ENCODE data around the gene DIS3L2. TPM values are rescaled to one million over a fixed set of nuclear protein-coding genes. Genes with fewer than 3 reads are reported as not detected.
A peak's percentile ranks its signal among the peaks of the same experiment; 100 is the strongest.

The DIS3L2 gene
- total RNA-seq, 1 experiment from 2014 or later, result 32.6 TPM

- Mint-ChIP-seq H3K27me3 (ENCODE audit: insufficient read depth, unreplicated experiment) (no peaks in the 10 kb centered on the region), H3K36me3 (ENCODE audit: insufficient read depth, unreplicated experiment) (peaks cover 8% of the 10 kb centered on the region), H3K4me3 (ENCODE audit: unreplicated experiment) (no peak overlapping the region), H3K27ac (ENCODE audit: low read depth, unreplicated experiment) (no peak overlapping the region), H3K9me3 (ENCODE audit: unreplicated experiment) (no peaks in the 10 kb centered on the region), H3K4me1 (ENCODE audit: insufficient read depth, unreplicated experiment) (no peaks in the 10 kb centered on the region)
- TF ChIP-seq CTCF (IDR thresholded peaks at IDR 0.05; ENCODE audit: unreplicated experiment), result no peak
- ChIA-PET CTCF (interaction anchor here (0.6 kb wide), 1 partner anchor 16 kb away, joined by 4 read pairs; no protein-coding TSS in a partner anchor), POLR2A (no interaction called here)
- no peak for DNase-seq (ENCODE audit: unreplicated experiment)
- intact Hi-C loops (cut with micrococcal nuclease), result no loop called here
- no TSS peak for BruUV-seq (replicated peaks)
These were observed 283.6 kb downstream of the DIS3L2 start for GRCh38 chr2:232245111-232245510.

GRCh38 chr2:232246245-232246644, 284.7 kb downstream of the DIS3L2 start:
- BruUV-seq (replicated peaks), result no TSS peak
- intact Hi-C loops (cut with micrococcal nuclease), result no loop called here
- CTCF ChIA-PET, result no interaction called here

GRCh38 chr2:232249096-232249495, 287.6 kb downstream of the DIS3L2 start:
- ChIA-PET CTCF (interaction anchor here (1.1 kb wide), 1 partner anchor 77 kb away, joined by 3 read pairs; no protein-coding TSS in a partner anchor), POLR2A (interaction anchor here (0.6 to 0.8 kb wide), 2 partner anchors 9 to 42 kb away, joined by 3 read pairs; no protein-coding TSS in a partner anchor)
- Mint-ChIP-seq H3K27ac (ENCODE audit: low read depth, unreplicated experiment) (no peak overlapping the region), H3K36me3 (ENCODE audit: insufficient read depth, unreplicated experiment) (peaks cover 32% of the 10 kb centered on the region), H3K4me1 (ENCODE audit: insufficient read depth, unreplicated experiment) (no peaks in the 10 kb centered on the region), H3K4me3 (ENCODE audit: unreplicated experiment) (no peak overlapping the region), H3K27me3 (ENCODE audit: insufficient read depth, unreplicated experiment) (no peaks in the 10 kb centered on the region), H3K9me3 (ENCODE audit: unreplicated experiment) (no peaks in the 10 kb centered on the region)
- BruUV-seq (replicated peaks), result no TSS peak
- DNase-seq (ENCODE audit: unreplicated experiment), result no peak
- intact Hi-C loops (cut with micrococcal nuclease), result no loop called here
- TF ChIP-seq CTCF (IDR thresholded peaks at IDR 0.05; ENCODE audit: unreplicated experiment), result no peak

More at GRCh38 chr2:232246245-232246644, 284.7 kb downstream of the DIS3L2 start:
- Mint-ChIP-seq H3K4me1 (ENCODE audit: insufficient read depth, unreplicated experiment) (no peaks in the 10 kb centered on the region), H3K36me3 (ENCODE audit: insufficient read depth, unreplicated experiment) (peaks cover 18% of the 10 kb centered on the region), H3K27me3 (ENCODE audit: insufficient read depth, unreplicated experiment) (no peaks in the 10 kb centered on the region), H3K9me3 (ENCODE audit: unreplicated experiment) (no peaks in the 10 kb centered on the region), H3K4me3 (ENCODE audit: unreplicated experiment) (no peak overlapping the region), H3K27ac (ENCODE audit: low read depth, unreplicated experiment) (no peak overlapping the region)
- POLR2A ChIA-PET, result no interaction called here
- no peak for TF ChIP-seq CTCF (IDR thresholded peaks at IDR 0.05; ENCODE audit: unreplicated experiment)
- DNase-seq (ENCODE audit: unreplicated experiment), result no peak

- H3K4me1 Mint-ChIP-seq (ENCODE audit: insufficient read depth, unreplicated experiment), result no peaks in the 10 kb centered on the region
- H3K27ac Mint-ChIP-seq (ENCODE audit: low read depth, unreplicated experiment), result peak overlapping the region; percentile 7
- TF ChIP-seq CTCF (IDR thresholded peaks at IDR 0.05; ENCODE audit: unreplicated experiment), result no peak
- intact Hi-C loops (cut with micrococcal nuclease), result no loop called here
- peaks cover 38% of the 10 kb centered on the region for H3K36me3 Mint-ChIP-seq (ENCODE audit: insufficient read depth, unreplicated experiment)
- no peaks in the 10 kb centered on the region for H3K27me3 Mint-ChIP-seq (ENCODE audit: insufficient read depth, unreplicated experiment)
- no peak overlapping the region for H3K4me3 Mint-ChIP-seq (ENCODE audit: unreplicated experiment)
- CTCF ChIA-PET, result interaction anchor here (0.6 kb wide), 1 partner anchor 16 kb away, joined by 4 read pairs; no protein-coding TSS in a partner anchor
- no peak for DNase-seq (ENCODE audit: unreplicated experiment)
- no TSS peak for BruUV-seq (replicated peaks)
- POLR2A ChIA-PET, result no interaction called here
- no peaks in the 10 kb centered on the region for H3K9me3 Mint-ChIP-seq (ENCODE audit: unreplicated experiment)
These were observed 289.0 kb downstream of the DIS3L2 start for GRCh38 chr2:232250246-232251175.
